Rectal smooth muscle tissue (tissue), 1 donor: ENCODE data around the gene SAMD1.

Source experiments
- H3K27ac ChIP-seq: one replicate; pipeline ENCODE4 v1.7.0; 2013; ENCODE audit warnings: low read depth, low read length, inconsistent platforms
- H3K27me3 ChIP-seq: one replicate; pipeline ENCODE4 v1.7.0; 2013; ENCODE audit warnings: low read length; ENCODE audit not compliant: control insufficient read depth, insufficient read depth
- H3K36me3 ChIP-seq: one replicate; pipeline ENCODE4 v1.7.0; 2013; ENCODE audit warnings: low read length; ENCODE audit not compliant: control insufficient read depth, insufficient read depth
- H3K4me1 ChIP-seq: one replicate; pipeline ENCODE4 v1.7.0; 2013; ENCODE audit warnings: low read length; ENCODE audit not compliant: control insufficient read depth, insufficient read depth
- H3K4me3 ChIP-seq: one replicate; pipeline ENCODE4 v1.7.0; 2013; ENCODE audit warnings: low read length
- H3K9ac ChIP-seq: one replicate; pipeline ENCODE4 v1.7.0; 2013; ENCODE audit warnings: low read length

SAMD1 gene

GRCh38 chr19:14080887-14081796 lies 9.4 kb downstream of the SAMD1 start:
- H3K27ac ChIP-seq = peak overlapping the region; percentile 90
- no peaks in the 10 kb centered on the region for H3K27me3 ChIP-seq
- H3K4me1 ChIP-seq = peaks cover 10% of the 10 kb centered on the region
- H3K9ac ChIP-seq = peak overlapping the region; percentile 95
- no peaks in the 10 kb centered on the region for H3K36me3 ChIP-seq
- peak overlapping the region; percentile 99 for H3K4me3 ChIP-seq

- Histone ChIP-seq H3K27me3 (no peaks in the 10 kb centered on the region), H3K36me3 (no peaks in the 10 kb centered on the region), H3K4me1 (peaks cover 17% of the 10 kb centered on the region), H3K27ac (no peak overlapping the region), H3K9ac (no peak overlapping the region), H3K4me3 (no peak overlapping the region)
Observed at GRCh38 chr19:14078411-14078810, 12.1 kb downstream of the SAMD1 start.

- Histone ChIP-seq H3K36me3 (no peaks in the 10 kb centered on the region), H3K27ac (peak overlapping the region; percentile 78), H3K27me3 (no peaks in the 10 kb centered on the region), H3K4me3 (peak overlapping the region; percentile 95), H3K9ac (peak overlapping the region; percentile 76), H3K4me1 (peaks cover 8% of the 10 kb centered on the region)
Observed at GRCh38 chr19:14073925-14074838, 16.4 kb downstream of the SAMD1 start.

DNA sequence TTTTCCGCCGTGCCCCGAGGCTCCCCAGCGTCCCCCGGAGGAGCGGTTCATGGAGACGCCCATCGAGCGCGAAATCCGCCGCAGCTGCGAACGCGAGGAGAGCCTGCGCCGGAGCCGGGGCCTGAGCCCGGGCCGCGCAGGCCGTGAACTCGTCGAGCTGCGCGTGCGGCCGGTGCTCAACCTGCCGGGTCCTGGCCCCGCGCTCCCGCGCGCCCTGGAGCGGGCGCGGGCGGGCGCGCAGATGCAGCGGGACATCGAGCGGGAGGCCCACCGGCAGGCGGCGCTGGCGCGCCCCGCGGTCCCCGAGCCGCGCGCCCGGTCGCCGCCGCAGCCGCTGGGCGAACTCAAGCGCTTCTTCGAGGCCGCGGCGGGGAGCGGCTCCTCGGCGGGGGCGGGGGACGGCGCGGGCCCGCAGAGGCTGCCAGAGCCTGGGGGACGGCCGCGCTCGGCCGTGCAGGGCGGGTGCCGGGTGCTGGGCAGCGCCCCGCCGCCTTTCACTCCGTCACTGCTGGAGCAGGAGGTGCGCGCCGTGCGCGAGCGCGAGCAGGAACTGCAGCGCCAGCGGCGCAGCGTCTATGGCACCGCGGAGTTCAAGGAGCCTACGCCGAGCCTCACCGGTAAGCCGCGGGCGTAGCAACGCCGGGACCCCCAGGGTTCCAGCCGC lies 17.2 kb downstream of the SAMD1 start:
- peak overlapping the region; percentile 95 for H3K4me3 ChIP-seq
- no peaks in the 10 kb centered on the region for H3K36me3 ChIP-seq
- peak overlapping the region; percentile 78 for H3K27ac ChIP-seq
- H3K4me1 ChIP-seq = peaks cover 8% of the 10 kb centered on the region
- H3K27me3 ChIP-seq = no peaks in the 10 kb centered on the region
- peak overlapping the region; percentile 76 for H3K9ac ChIP-seq

DNA sequence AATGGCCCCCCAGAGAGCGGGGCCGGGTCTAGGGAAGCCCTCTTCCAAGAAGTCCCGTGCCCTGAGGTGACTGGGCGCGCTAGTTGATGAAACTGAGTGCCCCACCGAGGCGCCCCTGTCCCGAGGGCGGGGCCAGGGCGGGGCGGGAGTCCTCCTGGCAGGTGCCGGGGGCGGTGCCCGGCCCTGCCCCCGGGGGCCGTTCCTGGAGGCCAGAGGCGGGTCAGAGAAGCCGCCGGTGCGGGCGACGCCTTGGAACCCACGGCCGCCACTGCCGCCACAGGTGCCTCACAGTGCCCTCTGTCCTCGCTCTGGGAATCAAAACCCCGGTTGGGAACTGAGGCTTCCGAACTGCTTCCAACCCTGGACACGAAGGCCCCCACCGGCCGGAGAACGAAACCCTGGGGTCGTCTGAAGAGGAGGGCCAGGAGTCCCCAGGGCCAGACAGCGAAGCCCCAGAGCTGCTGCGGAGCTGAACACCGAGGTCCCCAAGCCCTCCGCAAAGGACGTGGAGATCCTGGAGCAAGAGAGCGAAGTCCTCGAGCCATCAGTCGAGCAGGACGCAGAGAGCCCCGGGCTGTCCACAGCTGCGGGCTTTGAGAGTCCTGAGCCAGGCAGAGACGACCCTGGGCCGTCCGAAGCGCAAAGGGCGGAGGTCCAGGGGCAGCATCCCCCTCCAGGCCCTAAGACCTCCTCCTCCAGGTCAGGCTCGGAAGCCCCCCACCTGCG lies 17.9 kb downstream of the SAMD1 start, which contains the start of gene MISP3:
Gene MISP3 (plus strand): TSS at position 252 of the 726 bp plus-strand sequence. CDS start 524 bp downstream, outside the sequence.
- H3K27me3 ChIP-seq = no peaks in the 10 kb centered on the region

DNA sequence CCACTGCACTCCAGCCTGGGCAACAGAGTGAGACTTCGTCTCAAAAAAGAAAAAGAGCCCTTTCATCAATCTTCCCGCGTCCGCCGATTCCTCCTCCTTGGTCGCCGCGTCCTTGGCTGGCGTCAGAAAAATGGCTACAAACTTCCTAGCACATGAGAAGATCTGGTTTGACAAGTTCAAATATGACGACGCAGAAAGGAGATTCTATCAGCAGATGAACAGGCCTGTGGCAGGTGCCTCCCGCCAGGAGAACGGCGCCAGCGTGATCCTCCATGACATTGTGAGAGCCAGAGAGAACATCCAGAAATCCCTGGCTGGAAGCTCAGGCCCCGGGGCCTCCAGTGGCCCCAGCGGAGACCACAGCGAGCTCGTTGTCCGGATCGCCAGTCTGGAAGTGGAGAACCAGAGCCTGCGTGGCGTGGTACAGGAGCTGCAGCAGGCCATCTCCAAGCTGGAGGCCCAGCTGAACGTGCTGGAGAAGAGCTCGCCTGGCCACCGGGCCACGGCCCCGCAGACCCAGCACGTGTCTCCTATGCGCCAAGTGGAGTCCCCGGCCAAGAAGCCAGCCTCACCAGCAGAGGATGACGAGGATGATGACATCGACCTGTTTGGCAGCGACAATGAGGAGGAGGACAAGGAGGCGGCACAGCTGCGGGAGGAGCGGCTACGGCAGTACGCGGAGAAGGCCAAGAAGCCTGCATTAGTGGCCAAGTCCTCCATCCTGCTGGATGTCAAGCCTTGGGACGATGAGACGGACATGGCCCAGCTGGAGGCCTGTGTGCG lies 20.1 kb downstream of the SAMD1 start:
- Histone ChIP-seq H3K4me1 (peaks cover 8% of the 10 kb centered on the region), H3K9ac (no peak overlapping the region), H3K4me3 (no peak overlapping the region), H3K27me3 (no peaks in the 10 kb centered on the region), H3K27ac (no peak overlapping the region), H3K36me3 (no peaks in the 10 kb centered on the region)

More for the DNA sequence above, 17.9 kb downstream of the SAMD1 start, which contains the start of gene MISP3:
- Histone ChIP-seq H3K27ac (peak within 1 kb of the TSS; percentile 78), H3K36me3 (no peaks in the 10 kb centered on the region), H3K4me1 (peaks cover 8% of the 10 kb centered on the region), H3K4me3 (peak within 1 kb of the TSS; percentile 95), H3K9ac (peak within 1 kb of the TSS; percentile 81)

GRCh38 chr19:14066134-14066533 lies 24.4 kb downstream of the SAMD1 start:
- Histone ChIP-seq H3K9ac (no peak overlapping the region), H3K4me3 (no peak overlapping the region), H3K27ac (no peak overlapping the region), H3K27me3 (peaks cover 3% of the 10 kb centered on the region), H3K36me3 (no peaks in the 10 kb centered on the region), H3K4me1 (no peaks in the 10 kb centered on the region)

DNA sequence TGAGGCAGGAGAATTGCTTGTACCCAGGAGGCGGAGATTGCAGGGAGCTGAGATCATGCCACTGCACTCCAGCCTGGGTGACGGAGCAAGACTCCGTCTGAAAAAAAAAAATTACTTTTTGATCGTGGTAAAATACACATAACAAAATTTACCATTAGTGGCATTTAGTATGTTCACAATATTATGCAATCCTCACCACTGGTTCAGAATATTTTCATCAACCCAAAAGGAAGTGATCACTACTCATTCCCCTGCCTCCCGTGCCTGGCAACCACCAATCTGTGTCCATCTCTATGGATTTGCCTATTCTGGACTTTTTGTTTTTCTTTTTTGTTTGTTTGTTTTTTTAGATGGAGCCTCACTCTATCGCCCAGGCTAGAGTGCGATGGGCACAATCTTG lies 27.4 kb downstream of the SAMD1 start:
- no peaks in the 10 kb centered on the region for H3K36me3 ChIP-seq
- H3K4me1 ChIP-seq = no peaks in the 10 kb centered on the region
- peaks cover 16% of the 10 kb centered on the region for H3K27me3 ChIP-seq
- no peak overlapping the region for H3K9ac ChIP-seq
- no peak overlapping the region for H3K4me3 ChIP-seq
- no peak overlapping the region for H3K27ac ChIP-seq

GRCh38 chr19:14062558-14062855 lies 28.0 kb downstream of the SAMD1 start:
- H3K4me1 ChIP-seq = no peaks in the 10 kb centered on the region
- no peaks in the 10 kb centered on the region for H3K36me3 ChIP-seq
- H3K27me3 ChIP-seq = peaks cover 16% of the 10 kb centered on the region
- no peak overlapping the region for H3K4me3 ChIP-seq
- no peak overlapping the region for H3K9ac ChIP-seq
- no peak overlapping the region for H3K27ac ChIP-seq

DNA sequence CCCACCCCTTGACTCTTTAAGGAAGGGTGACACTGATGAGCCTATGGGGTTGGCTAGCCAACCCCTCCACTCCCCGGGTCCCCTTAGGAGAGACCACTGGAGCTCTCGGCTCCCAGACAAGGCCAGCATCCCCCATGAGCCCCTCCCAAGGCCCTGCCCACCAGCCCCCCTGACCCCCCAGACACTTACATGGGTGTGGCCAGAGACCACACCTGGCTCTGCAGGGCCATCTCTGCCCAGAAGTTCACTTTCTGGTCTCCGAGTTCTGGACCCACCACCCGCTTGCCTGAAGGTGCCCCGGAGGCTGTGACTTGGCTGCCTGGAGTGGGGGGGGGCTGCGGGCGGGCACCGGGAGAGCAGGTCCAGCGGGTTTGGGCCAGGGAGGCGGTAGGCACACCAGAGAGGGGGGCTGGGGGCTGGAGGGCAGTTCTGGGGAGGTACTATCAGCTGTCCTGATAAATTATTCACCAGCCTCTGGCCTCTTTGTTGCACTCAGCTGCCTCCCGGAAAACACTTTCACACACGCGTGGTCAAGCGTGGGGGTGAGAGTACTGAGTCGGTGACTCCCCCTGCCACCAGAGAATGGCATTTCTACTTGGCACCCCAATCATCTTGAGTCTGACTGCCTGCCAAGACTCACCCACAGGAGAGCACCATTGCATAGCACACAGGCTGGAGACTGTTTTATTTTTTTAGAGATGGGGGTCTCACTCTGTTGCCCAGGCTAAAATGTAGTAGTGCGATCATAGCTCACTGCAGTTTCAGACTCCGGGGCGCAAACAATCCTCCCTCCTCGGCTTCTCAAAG lies 28.6 kb downstream of the SAMD1 start, which contains the start of gene PALM3:
Gene PALM3 (minus strand): TSS at position 326 of the 807 bp plus-strand sequence. CDS start 96 bp downstream, at position 230.
- H3K4me1 ChIP-seq = no peaks in the 10 kb centered on the region
- no peaks in the 10 kb centered on the region for H3K36me3 ChIP-seq
- peaks cover 16% of the 10 kb centered on the region for H3K27me3 ChIP-seq
- H3K4me3 ChIP-seq = no peak within 1 kb of the TSS
- no peak within 1 kb of the TSS for H3K27ac ChIP-seq
- H3K9ac ChIP-seq = no peak within 1 kb of the TSS
